ENCODE measurements around the gene DSC3.
"Not testable (repeated sequence)": the region's sequence is repeated elsewhere in the genome, so short reads cannot be mapped to it uniquely, and the experiment has no call there.

The DSC3 gene

GRCh38 chr18:31042084-31042405, 497 bp downstream of the DSC3 start:
- no peak overlapping the region for H3K4me3 ChIP-seq (ENCODE audit: low read depth, low read length)
- TF ChIP-seq POLR2A (IDR thresholded peaks at IDR 0.05; ENCODE audit: extremely low read depth, insufficient read length), result no peak
- no peak for TF ChIP-seq MYC (IDR thresholded peaks at IDR 0.05; ENCODE audit: low read depth, low read length)
- no peak for TF ChIP-seq CTCF (IDR thresholded peaks at IDR 0.05; ENCODE audit: low read depth, low read length)
- TF ChIP-seq, protein P1, sequence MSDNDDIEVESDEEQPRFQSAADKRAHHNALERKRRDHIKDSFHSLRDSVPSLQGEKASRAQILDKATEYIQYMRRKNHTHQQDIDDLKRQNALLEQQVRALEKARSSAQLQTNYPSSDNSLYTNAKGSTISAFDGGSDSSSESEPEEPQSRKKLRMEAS (IDR thresholded peaks at IDR 0.05; ENCODE audit: low read depth, low read length), result no peak

GRCh38 chr18:31041271-31042083, 1.1 kb downstream of the DSC3 start:
- H3K4me3 ChIP-seq (ENCODE audit: low read depth, low read length), result no peak overlapping the region
- TF ChIP-seq CTCF (IDR thresholded peaks at IDR 0.05; ENCODE audit: low read depth, low read length), result no peak
- TF ChIP-seq MYC (IDR thresholded peaks at IDR 0.05; ENCODE audit: low read depth, low read length), result no peak
- TF ChIP-seq, protein P1 (IDR thresholded peaks at IDR 0.05; ENCODE audit: low read depth, low read length), result no peak
- no peak for TF ChIP-seq POLR2A (IDR thresholded peaks at IDR 0.05; ENCODE audit: extremely low read depth, insufficient read length)
- no peak for DNase-seq (ENCODE audit: low read depth)

More at GRCh38 chr18:31042084-31042405, 497 bp downstream of the DSC3 start:
- no peak for DNase-seq (ENCODE audit: low read depth)

GRCh38 chr18:31040686-31041270, 1.8 kb downstream of the DSC3 start:
- TF ChIP-seq CTCF (IDR thresholded peaks at IDR 0.05; ENCODE audit: low read depth, low read length), result no peak
- no peak overlapping the region for H3K4me3 ChIP-seq (ENCODE audit: low read depth, low read length)
- DNase-seq (ENCODE audit: low read depth), result no peak

GRCh38 chr18:31039426-31039825, 3.1 kb downstream of the DSC3 start:
- TF ChIP-seq, protein P1 (IDR thresholded peaks at IDR 0.05; ENCODE audit: low read depth, low read length), result no peak
- TF ChIP-seq MYC (IDR thresholded peaks at IDR 0.05; ENCODE audit: low read depth, low read length) (no peak), CTCF (IDR thresholded peaks at IDR 0.05; ENCODE audit: low read depth, low read length) (no peak), POLR2A (IDR thresholded peaks at IDR 0.05; ENCODE audit: extremely low read depth, insufficient read length) (no peak)
- no peak overlapping the region for H3K4me3 ChIP-seq (ENCODE audit: low read depth, low read length)
- DNase-seq (ENCODE audit: low read depth), result no peak

DNA sequence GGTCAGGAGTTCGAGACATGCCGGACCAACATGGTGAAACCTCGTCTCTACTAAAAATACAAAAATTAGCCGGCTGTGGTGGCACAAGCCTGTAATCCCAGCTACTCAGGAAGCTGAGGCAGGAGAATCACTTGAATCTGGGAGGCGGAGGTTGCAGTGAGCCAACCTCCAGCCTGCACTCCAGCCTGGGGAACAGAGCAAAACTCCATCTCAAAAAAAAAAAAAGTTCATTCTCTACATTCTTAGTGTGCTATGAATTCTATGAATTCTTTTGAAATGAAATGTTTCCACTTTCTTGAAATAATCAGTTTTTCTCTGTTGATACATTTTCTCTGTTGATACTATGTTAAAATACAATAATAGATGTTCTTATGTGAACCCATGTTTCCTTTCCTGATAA, 4.9 kb downstream of the DSC3 start:
- DNase-seq (ENCODE audit: low read depth); H3K4me3 ChIP-seq (ENCODE audit: low read depth, low read length): not testable (repeated sequence)

DNA sequence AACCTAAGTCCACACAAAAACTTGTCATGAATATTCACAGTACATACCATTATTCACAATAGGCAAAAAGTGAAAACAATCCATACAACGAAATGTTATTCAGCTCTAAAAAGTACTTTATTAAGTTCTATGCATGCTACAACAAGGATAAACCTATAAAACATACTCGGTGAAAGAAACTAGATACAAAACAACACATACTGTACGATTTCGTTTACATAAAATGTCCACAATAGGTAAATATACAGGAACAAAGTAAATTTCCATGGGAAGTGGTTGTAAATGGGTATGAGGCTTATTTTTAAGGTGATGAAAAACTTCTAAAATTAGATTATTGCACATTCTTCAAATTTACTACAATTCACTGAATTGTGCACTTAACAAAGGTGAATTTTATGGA, 8.0 kb downstream of the DSC3 start:
- no peak for DNase-seq (ENCODE audit: low read depth)
- TF ChIP-seq, protein P1 (IDR thresholded peaks at IDR 0.05; ENCODE audit: low read depth, low read length), result no peak
- TF ChIP-seq MYC (IDR thresholded peaks at IDR 0.05; ENCODE audit: low read depth, low read length), result no peak
- no peak for TF ChIP-seq POLR2A (IDR thresholded peaks at IDR 0.05; ENCODE audit: extremely low read depth, insufficient read length)
- no peak overlapping the region for H3K4me3 ChIP-seq (ENCODE audit: low read depth, low read length)
